HG03139 (cell line): ENCODE measurements around the gene DACH1.

Experiments used
- ATAC-seq: cut with Tn5 transposase; IDR thresholded peaks from one replicate; pipeline ENCODE4 v1.9.1; 2021; ENCODE audit not compliant: unreplicated experiment

The DACH1 gene

GRCh38 chr13:71437704-71438103, 429.3 kb downstream of the DACH1 start:
- no peak for ATAC-seq

DNA sequence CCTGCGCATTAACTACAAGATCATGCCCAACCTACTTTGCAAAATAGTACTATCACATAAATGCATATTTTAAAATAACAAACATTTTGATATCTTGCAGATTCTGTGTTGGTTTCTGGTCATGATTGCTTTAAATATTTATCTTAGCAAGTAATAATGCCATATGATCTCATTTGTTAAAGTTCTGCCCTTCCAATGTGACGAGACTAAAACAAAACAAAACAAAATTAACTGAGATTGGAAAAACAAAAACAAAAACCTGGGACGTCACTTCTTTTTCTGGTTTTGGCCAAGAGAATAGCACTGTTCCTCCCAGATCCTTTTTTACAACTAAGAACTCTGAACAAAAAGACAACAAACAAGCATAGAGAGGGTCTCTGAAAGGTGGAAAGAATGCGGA, 436.3 kb downstream of the DACH1 start:
- no peak for ATAC-seq

GRCh38 chr13:71417205-71417604, 449.8 kb downstream of the DACH1 start:
- no peak for ATAC-seq

DNA sequence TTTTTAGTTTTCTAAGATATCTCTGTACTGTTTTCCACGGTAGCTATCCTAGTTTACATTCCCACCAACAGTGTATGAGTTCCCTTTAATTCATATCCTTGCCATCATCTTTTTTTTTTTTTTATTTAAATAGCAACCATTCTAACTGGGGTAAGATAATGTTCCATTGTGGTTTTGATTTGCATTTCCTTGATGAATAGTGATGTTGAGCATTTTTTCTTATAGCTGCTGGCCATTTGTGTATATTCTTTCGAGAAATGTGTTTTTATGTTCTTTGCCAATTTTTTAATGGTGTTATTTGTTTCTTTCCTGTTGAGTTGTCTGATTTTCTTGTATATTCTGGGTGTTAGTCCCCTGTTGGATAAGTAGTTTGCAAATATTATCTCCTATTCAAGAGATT, 454.8 kb downstream of the DACH1 start:
- no peak for ATAC-seq

DNA sequence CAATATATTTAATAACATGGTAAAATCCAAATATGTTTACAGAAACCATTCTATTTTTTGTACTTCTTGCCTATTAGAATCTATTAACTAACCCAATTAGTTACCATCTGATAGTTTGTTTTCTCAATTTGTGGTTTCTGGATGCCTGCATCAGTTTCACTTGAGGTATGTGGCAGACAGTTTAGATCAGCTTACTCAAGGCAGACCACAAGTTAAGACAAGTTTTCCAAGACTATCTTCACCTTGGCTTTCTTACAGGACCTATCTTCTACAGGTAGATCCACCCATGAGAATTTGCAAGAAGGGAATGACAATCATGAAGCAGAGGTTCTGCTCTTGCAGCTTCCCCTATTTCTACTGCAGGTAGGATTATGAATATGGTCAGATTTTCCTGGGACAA, 458.6 kb downstream of the DACH1 start:
- no peak for ATAC-seq

DNA sequence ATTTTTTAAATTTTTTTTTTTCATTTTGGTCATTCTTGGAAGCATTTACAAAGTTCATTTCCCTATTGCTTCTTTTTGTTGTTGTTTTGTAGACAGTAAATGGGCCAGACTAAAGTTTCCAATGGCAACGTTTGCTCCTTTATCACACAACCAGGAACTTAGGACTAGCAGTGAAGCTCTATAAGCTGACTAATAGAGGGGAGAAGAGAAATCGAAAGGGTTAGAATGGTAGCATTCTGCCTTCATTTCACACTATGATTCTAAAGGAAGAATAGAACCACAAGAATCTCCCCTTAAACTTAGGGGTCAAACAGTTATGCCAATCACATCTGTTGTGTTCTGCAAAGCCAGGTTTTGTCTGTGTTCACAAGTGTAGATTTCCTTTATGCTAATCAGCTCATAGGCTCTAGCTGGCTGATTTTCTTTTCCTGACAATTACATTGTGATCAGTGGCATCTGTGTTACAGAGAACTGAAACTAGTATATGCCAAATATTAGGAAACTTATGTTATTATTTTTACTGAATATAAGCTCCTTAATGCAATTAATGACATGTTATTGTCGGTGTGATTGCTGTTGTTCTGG, 467.3 kb downstream of the DACH1 start:
- ATAC-seq = no peak

DNA sequence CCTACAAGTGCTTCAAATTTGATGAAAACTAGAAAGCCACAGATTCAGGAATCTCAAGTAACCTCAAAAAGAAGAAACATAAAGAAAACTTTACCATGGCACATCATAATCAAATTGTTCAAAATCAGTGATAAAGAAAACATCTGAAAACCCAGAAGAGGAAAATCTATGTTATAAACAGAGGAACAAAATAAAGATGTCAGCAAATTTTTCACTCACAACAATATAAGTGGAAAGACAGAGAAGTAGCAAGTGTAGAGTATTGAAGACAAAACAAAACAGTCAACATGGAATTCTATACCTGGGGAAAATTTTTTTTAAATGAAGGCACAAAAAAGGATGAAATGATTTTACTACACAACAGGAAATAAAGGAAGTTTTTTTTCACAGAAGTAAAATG, 470.9 kb downstream of the DACH1 start:
- ATAC-seq = no peak

DNA sequence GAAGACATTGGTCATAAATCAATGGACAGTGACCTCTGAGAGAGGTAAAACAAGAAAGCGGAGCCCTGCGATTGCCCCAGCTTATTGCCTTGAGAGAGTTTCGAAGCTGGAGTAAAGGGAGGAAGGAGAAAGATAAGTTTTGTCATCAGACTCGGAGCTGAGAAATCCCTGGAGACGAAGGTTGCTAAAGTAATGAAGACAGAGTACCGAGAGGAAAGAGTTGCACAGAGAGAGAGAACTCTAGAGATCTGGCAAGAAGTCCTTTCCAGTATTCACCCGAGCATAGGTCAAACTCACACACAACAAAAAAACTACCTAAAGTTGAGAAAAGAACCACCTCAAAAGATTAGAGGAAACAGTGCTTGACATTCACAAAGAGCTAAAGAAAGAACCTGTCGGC, 472.0 kb downstream of the DACH1 start:
- ATAC-seq = no peak

DNA sequence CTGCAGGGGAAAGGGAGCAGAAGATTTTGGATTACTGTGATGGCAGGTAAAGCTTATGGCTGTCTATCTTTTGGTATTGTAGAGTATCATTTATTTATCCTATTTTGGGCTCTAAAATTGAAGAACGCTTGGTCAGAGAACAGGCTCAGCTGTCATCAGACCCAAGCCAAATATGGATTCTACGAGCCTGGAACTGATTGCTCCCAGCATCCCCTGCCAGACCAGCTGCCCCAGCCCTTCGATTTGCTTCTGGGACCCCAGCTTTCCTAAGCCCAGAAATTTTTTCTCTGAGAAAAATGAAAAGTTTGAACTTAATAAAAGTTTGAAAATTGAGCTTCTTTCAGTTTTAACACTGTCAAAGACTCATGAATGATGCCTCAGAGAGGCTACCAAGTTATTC, 472.8 kb downstream of the DACH1 start:
- no peak for ATAC-seq
